Measurements from ENCODE around the gene CARD10. TPM values are rescaled to one million over a fixed set of nuclear protein-coding genes. Genes with fewer than 3 reads are reported as not detected.

The CARD10 gene
- total and polyA plus RNA-seq, 2 of the 8 experiments (the other 6 are each of a cell fraction or from before 2014, with no cell fraction given), result 13.5 to 14.4 TPM

GRCh38 chr22:37489983-37490382 is 29.2 kb downstream of the CARD10 start:
- no peak overlapping the region for H4K8ac ChIP-seq (ENCODE audit: extremely low read depth, insufficient read depth, low read length)
- no peak overlapping the region; the same call in 1 of the 2 replicates for H2AK5ac ChIP-seq (ENCODE audit: low read depth, low read length)
- peaks cover 0 to 30% (median 20%) of the 10 kb centered on the region in 4 experiments; a peak in 6 of 7 replicates for H3K4me1 ChIP-seq (replicated peaks in 1 of 4; ENCODE audit: control insufficient read depth in 3 of 4, insufficient read depth in 4 of 4, low read length in 3 of 4)
- H3K79me1 ChIP-seq (ENCODE audit: low read depth, low read length), result no peaks in the 10 kb centered on the region
- no peak overlapping the region for H3K4me2 ChIP-seq (ENCODE audit: insufficient read depth in 1 of 2, low read depth in 2 of 2, low read length in 2 of 2)
- H2BK20ac ChIP-seq (ENCODE audit: low read length), result no peak overlapping the region
- no peaks in the 10 kb centered on the region for H3K9me3 ChIP-seq (ENCODE audit: insufficient read depth in 2 of 2, low read depth in 1 of 2, low read length in 1 of 2)
- no peak overlapping the region for H4K5ac ChIP-seq (ENCODE audit: insufficient read length, low read depth, low read length)
- 85% methylated on average over 10 of the region's 10 CpGs; no CpG with 5 or more reads in 1 of the 2 experiments for WGBS, 2 experiments (ENCODE audit: extremely low coverage in 1 of 2, insufficient coverage in 1 of 2, insufficient read length in 1 of 2, insufficient replicate concordance in 2 of 2, low coverage in 1 of 2, low lambda C conversion rate in 2 of 2, missing lambda C conversion rate in 1 of 2)
- H3K36me3 ChIP-seq (ENCODE audit: control insufficient read depth in 2 of 4, insufficient read depth in 4 of 4, low read length in 3 of 4), result no peaks in the 10 kb centered on the region
- no peak overlapping the region for H3K27ac ChIP-seq (ENCODE audit: low read depth, low read length)
- no peak overlapping the region for H2BK12ac ChIP-seq (ENCODE audit: low read depth, low read length)
- POLR2A ChIA-PET (ENCODE audit: partially characterized antibody), result interaction anchor here (0.8 to 0.9 kb wide), 2 partner anchors 11 to 14 kb away, joined by 3 read pairs; no protein-coding TSS in a partner anchor
- no peak overlapping the region for H2BK5ac ChIP-seq (ENCODE audit: low read depth, low read length)
- no peak overlapping the region for H3K18ac ChIP-seq (ENCODE audit: extremely low read depth, low read length)
- H3K79me2 ChIP-seq (ENCODE audit: control insufficient read depth in 1 of 2, insufficient read depth in 2 of 2, low read length in 2 of 2), result no peaks in the 10 kb centered on the region
- H3K9ac ChIP-seq (replicated peaks in 1 of 4; ENCODE audit: extremely low read depth in 1 of 4, low read depth in 3 of 4, low read length in 3 of 4), result no peak overlapping the region
- H4K20me1 ChIP-seq (replicated peaks in 1 of 2; ENCODE audit: control insufficient read depth in 1 of 2, insufficient read depth in 2 of 2, low read length in 2 of 2), result no peaks in the 10 kb centered on the region
- CTCF ChIA-PET (ENCODE audit: partially characterized antibody), result interaction anchor here (0.6 to 21.5 kb wide), 8 partner anchors 9 to 157 kb away, joined by 3 to 312 read pairs (median 4); no protein-coding TSS in a partner anchor
- H3K27me3 ChIP-seq (replicated peaks in 1 of 4; ENCODE audit: control insufficient read depth in 3 of 4, extremely low read depth in 1 of 4, insufficient read depth in 3 of 4, low read length in 3 of 4), result peaks cover 0 to 4% (median 0%) of the 10 kb centered on the region in 4 experiments; a peak in 1 of 7 replicates
- no peak overlapping the region for H4K91ac ChIP-seq (replicated peaks; ENCODE audit: insufficient read length, low read length)
- no peak overlapping the region for H3K14ac ChIP-seq (ENCODE audit: insufficient read length)
- no peak for TF ChIP-seq ATF2 (IDR thresholded peaks at IDR 0.05; ENCODE audit: low read length)
- H2BK15ac ChIP-seq (ENCODE audit: low read length), result peak overlapping the region; percentile 92; the same call in 1 of the 2 replicates
- no peak overlapping the region for H3K23ac ChIP-seq (ENCODE audit: insufficient read length)
- H2AFZ ChIP-seq (ENCODE audit: low read length), result no peak overlapping the region
- DNase-seq (ENCODE audit: low read depth in 1 of 2, low spot score in 2 of 2) (no peak), FAIRE-seq (no peak)
- H3K4ac ChIP-seq (replicated peaks; ENCODE audit: insufficient read length, low read depth, low read length), result no peak overlapping the region
- no peak overlapping the region for H2BK120ac ChIP-seq (replicated peaks; ENCODE audit: low read depth, low read length)
- H3K56ac ChIP-seq (replicated peaks; ENCODE audit: insufficient read length, low read depth, low read length), result no peak overlapping the region
- no peaks in the 10 kb centered on the region for H3K23me2 ChIP-seq (ENCODE audit: low read depth, low read length)
- H3K4me3 ChIP-seq (ENCODE audit: extremely low read depth in 1 of 4, insufficient read depth in 2 of 4, low read depth in 3 of 4, low read length in 4 of 4), result no peak overlapping the region
